Activated T-cell treated with anti-CD3 and anti-CD28 coated beads, Interleukin-2, amount 50 U/mL, for 4 hours (primary cell): ENCODE results near the gene SLC12A7. TPM values are rescaled to one million over a fixed set of nuclear protein-coding genes. Genes with fewer than 3 reads are reported as not detected.
"Not testable (repeated sequence)": the region's sequence is repeated elsewhere in the genome, so short reads cannot be mapped to it uniquely, and the experiment has no call there.

ENCODE experiments used
- ATAC-seq, 2 donors: fragments of 200-7000 bp; cut with Tn5 transposase; one replicate each; pipeline ENCODE4 v1.10.0; 2021
- DNase-seq: peaks from one replicate; pipeline ENCODE4 v3.0.0-alpha.2; 2020
- H3K27me3 Mint-ChIP-seq: one replicate; pipeline ENCODE4 v1.8.0; 2021; ENCODE audit warnings: low read depth, mixed read lengths
- H3K36me3 Mint-ChIP-seq: one replicate; pipeline ENCODE4 v1.8.0; 2022; ENCODE audit warnings: mixed read lengths; ENCODE audit not compliant: insufficient read depth
- H3K4me1 Mint-ChIP-seq: one replicate; pipeline ENCODE4 v1.8.0; 2021; ENCODE audit warnings: low read depth, mixed read lengths
- H3K4me3 Mint-ChIP-seq: one replicate; pipeline ENCODE4 v1.8.0; 2021; ENCODE audit warnings: mild to moderate bottlenecking, moderate library complexity, mixed read lengths
- H3K9me3 Mint-ChIP-seq: one replicate; pipeline ENCODE4 v1.8.0; 2021; ENCODE audit warnings: mixed read lengths
- total RNA-seq, 3 donors: library from RNA; stranded (reverse); gene quantifications; one replicate each; pipeline ENCODE4 v1.2.1, GENCODE V29; 2021

SLC12A7 gene
- total RNA-seq, 3 donors from 2014 or later, result 13.6 to 26.8 (median 18.5) TPM

DNA sequence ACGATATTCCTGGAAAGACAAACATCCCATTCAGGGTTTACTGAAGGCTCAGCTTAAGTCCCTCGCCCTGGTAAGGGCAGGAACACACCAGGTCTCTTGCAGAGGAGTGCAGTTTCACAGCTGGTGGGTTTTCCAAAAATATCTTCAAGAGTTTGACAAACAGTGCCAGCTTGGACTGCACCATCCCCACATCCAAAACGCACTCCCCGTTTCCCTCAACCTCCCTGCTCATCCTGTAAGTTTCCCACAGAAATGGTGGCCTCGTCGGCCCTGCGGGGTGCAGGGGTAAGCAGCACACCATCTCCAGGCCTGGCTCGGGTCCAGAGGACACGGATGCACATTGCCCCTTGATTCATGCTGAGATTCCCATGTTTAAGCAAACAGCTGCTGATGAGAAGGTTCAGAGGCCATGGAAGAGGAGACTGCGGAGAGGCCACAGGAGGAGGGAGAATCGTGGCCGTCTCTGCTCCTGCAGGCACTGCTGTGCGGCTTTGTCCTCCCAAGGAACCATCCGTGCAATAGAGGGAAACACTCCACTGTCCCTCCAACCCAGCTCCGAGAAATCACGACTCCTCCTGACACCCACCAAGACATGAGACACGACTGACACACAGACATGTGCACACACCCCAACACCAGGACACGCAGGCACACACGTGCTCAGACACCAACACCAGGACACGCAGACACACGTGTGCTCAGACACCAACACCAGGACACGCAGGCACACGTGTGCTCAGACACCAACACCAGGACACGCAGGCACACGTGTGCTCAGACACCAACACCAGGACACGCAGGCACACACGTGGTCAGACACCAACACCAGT is 24.0 kb upstream of the SLC12A7 start:
- H3K4me3 Mint-ChIP-seq, result no peak overlapping the region
- H3K36me3 Mint-ChIP-seq, result no peaks in the 10 kb centered on the region

DNA sequence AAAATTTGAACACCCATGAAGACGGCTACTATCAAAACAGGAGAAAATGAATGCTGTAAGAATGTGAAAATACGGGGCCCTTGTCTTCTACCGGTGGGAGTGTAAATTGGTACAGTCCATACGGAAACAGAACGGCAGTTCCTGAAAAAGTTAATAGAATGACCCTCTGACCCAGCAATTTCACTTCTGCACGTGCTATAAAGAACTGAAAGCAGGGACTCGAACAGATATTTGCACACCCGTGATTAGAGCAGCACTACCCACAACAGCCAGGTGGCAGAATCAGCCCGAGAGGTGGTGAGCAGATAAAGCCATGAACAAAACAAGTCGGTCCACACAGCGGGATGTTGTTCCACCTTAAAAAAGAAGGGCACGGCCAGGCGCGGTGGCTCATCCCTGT is 22.6 kb upstream of the SLC12A7 start:
- Mint-ChIP-seq H3K4me3 (no peak overlapping the region), H3K36me3 (no peaks in the 10 kb centered on the region), H3K27me3 (peaks cover 5% of the 10 kb centered on the region), H3K9me3 (no peaks in the 10 kb centered on the region), H3K4me1 (no peaks in the 10 kb centered on the region)
- DNase-seq (no peak), ATAC-seq (no peak)

More for the DNA sequence above, 24.0 kb upstream of the SLC12A7 start:
- H3K9me3 Mint-ChIP-seq, result no peaks in the 10 kb centered on the region
- no peak for ATAC-seq
- peaks cover 9% of the 10 kb centered on the region for H3K27me3 Mint-ChIP-seq
- peaks cover 2% of the 10 kb centered on the region for H3K4me1 Mint-ChIP-seq
- no peak for DNase-seq

DNA sequence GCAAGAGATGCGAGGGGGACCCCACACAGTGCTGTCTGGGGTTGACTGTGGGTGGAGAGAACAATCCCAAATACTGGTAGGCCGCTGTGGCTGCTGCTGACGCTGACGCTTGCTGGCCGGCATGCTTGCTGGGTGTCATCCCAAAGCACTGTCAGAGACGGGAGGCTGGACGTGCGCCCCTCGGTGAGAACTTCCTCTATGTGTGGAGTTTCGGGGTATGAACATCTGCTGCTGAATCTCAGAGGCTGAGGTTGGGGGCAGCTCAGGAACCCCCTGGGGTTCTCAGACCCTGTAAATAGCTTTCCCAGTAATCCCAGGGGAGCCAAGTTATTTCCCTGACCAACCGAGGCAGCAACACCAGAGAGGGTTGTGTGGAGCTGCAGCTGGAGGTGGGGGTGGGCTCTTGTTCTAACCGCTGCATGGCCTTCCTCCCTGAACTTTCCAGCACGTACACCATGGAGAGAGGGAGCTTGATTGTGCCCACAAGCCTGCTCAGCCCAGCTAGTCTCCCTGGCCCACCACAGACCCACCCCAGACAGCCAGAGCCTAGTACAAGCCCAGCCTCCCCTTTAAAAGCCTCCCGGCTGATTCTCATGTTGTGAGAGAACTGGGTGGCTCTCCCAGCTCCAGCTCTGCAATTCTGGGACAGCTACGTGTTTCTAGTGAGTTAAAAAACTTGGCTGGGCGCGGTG is 21.8 kb upstream of the SLC12A7 start:
- H3K4me1 Mint-ChIP-seq, result no peaks in the 10 kb centered on the region
- no peak for DNase-seq
- no peak overlapping the region for H3K4me3 Mint-ChIP-seq
- peaks cover 5% of the 10 kb centered on the region for H3K27me3 Mint-ChIP-seq
- no peak for ATAC-seq
- no peaks in the 10 kb centered on the region for H3K36me3 Mint-ChIP-seq
- no peaks in the 10 kb centered on the region for H3K9me3 Mint-ChIP-seq

DNA sequence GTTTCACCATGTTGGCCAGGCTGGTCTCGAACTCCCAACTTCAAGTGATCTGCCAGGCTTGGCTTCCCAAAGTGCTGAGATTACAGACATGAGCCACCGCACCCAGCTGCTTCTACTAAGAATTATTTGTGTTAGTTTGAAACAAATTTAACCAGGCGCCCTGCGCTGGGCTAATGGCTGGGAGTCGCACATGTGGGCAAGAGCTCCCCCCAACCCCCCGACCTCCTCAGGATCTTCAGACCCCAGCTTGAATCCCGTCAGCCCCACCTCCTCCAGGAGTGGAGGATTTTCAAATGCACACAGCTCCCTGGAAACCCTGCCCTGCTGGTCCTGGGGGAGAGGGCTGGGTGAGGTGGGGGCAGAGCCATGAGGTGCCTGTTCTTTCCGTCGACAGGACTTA is 21.2 kb upstream of the SLC12A7 start:
- H3K9me3 Mint-ChIP-seq, result no peaks in the 10 kb centered on the region
- H3K4me1 Mint-ChIP-seq, result no peaks in the 10 kb centered on the region
- ATAC-seq (no peak), DNase-seq (no peak)
- H3K36me3 Mint-ChIP-seq, result no peaks in the 10 kb centered on the region
- H3K4me3 Mint-ChIP-seq, result no peak overlapping the region
- peaks cover 5% of the 10 kb centered on the region for H3K27me3 Mint-ChIP-seq

DNA sequence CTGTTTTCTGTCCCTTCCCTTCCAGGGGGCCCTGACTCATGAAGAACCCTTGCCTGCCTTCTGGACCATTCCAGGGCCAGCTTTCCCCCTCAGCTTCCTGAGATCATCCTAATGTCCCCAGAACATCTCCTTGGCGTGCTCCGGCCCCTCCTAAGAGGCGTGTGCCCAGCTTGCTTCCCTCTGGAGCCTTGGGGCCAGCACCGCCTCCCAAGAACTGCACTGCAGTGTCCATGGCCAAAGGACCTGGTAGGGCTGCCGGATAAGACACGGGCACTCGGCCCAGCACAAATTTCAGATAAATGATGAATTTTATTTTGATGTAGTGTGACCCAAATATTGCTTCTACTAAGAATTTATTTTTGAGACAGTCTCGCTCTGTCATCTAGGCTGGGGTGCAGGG is 20.7 kb upstream of the SLC12A7 start:
- Mint-ChIP-seq H3K27me3 (peaks cover 5% of the 10 kb centered on the region), H3K36me3 (no peaks in the 10 kb centered on the region), H3K9me3 (no peaks in the 10 kb centered on the region), H3K4me3 (no peak overlapping the region), H3K4me1 (no peaks in the 10 kb centered on the region)
- DNase-seq, result no peak
- no peak for ATAC-seq

DNA sequence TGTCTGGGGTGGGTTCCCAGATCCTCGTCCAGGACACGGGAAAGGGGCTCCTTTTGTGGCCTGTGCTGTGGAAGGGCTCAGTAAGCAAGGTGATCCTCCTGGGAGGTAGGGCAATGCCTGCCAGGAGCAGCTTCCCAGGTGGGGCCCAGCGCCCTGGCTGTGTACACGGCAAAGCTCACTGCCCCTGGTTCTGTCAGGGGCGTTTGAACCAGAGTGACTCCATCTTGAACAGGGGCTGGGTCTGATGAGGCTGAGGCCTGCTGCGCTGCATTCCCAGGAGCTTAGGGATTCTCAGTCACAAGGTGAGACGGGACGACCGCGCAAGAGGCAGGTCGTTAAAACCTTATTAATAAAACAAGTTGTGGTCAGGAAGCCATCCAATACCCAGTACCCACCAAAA is 19.9 kb upstream of the SLC12A7 start:
- Mint-ChIP-seq H3K27me3 (peaks cover 5% of the 10 kb centered on the region), H3K36me3 (no peaks in the 10 kb centered on the region), H3K4me3 (no peak overlapping the region), H3K4me1 (no peaks in the 10 kb centered on the region), H3K9me3 (no peaks in the 10 kb centered on the region)
- ATAC-seq (no peak), DNase-seq (no peak)

DNA sequence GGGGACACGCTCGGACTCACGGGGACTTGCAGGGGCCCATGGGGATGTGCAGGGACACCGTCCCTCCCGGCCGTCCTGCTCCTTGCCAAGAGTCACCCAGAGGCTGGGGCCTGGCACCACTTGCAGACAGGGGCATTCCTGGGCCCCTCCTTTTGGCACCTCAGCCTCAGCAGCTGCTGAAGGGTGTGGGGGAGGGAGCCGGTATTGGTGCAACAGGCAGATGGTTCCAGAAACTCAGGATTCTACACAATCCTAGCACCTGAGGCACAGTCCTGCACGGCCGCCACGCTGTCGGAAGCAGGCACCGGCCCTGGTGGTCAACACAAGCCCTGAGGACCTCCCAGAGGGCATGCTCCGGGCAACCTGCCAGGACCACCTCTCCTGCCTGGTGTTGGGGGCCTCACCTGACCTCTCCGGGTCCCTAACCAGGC is 19.3 kb upstream of the SLC12A7 start:
- ATAC-seq (no peak), DNase-seq (no peak)
- Mint-ChIP-seq H3K4me1 (no peaks in the 10 kb centered on the region), H3K27me3 (peaks cover 5% of the 10 kb centered on the region), H3K4me3 (no peak overlapping the region), H3K36me3 (no peaks in the 10 kb centered on the region), H3K9me3 (no peaks in the 10 kb centered on the region)

DNA sequence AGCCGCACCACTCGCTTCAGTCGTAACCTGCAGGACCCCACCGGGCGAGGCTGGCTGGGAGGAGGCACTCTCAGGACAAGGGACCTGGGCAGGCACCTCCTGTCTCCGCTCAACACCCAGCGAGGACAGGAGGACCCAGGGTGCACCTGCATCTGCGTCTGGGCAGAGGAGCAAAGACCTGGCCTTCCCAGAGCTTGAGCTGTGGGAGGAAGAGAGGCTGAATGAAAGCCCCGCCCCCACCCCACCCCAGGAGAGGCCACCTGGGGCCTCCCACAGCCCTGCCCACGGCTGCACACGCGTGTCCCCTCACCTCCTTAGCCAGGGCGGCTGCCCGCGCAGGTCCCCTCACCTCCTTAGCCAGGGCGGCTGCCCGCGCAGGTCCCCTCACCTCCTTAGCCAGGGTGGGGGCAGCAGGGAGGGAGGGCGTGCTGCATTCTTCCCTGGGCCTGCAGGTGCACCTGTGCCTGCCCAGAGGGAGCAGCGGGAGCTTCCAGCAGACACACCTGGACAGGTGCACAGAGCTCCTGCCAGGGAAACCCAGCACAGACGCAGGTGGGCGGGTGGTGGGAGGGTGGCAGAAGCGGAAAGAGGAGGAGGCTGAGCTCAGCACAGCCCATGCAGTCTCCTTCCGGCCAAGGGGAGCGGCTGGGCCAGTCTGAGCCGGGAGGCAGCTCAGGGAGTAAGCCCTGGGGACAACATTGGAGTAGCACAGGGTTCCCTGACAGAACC is 18.5 kb upstream of the SLC12A7 start:
- ATAC-seq (no peak), DNase-seq (no peak)
- Mint-ChIP-seq H3K4me1 (no peaks in the 10 kb centered on the region), H3K27me3 (peaks cover 5% of the 10 kb centered on the region), H3K36me3 (no peaks in the 10 kb centered on the region), H3K9me3 (no peaks in the 10 kb centered on the region), H3K4me3 (no peak overlapping the region)

DNA sequence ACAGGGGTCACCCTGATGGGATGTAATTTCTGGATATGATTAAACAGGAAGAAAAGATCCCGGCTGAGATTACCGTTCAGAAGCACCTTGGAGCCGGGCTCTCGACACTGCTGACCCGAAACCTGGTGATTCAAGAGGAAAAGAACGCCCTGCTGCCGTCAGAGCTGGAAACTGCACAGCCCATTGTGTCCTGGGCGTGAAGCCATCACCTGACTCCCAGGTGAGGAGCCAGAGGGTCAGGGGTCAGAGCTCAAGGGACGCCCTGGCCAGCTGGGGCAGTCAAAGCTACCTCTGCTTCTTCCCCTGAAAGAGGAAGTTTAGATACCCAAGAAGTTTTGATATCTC is 17.8 kb upstream of the SLC12A7 start:
- Mint-ChIP-seq H3K4me1 (no peaks in the 10 kb centered on the region), H3K36me3 (no peaks in the 10 kb centered on the region), H3K4me3 (no peak overlapping the region), H3K9me3 (no peaks in the 10 kb centered on the region), H3K27me3 (peaks cover 5% of the 10 kb centered on the region)
- ATAC-seq (no peak), DNase-seq (no peak)

DNA sequence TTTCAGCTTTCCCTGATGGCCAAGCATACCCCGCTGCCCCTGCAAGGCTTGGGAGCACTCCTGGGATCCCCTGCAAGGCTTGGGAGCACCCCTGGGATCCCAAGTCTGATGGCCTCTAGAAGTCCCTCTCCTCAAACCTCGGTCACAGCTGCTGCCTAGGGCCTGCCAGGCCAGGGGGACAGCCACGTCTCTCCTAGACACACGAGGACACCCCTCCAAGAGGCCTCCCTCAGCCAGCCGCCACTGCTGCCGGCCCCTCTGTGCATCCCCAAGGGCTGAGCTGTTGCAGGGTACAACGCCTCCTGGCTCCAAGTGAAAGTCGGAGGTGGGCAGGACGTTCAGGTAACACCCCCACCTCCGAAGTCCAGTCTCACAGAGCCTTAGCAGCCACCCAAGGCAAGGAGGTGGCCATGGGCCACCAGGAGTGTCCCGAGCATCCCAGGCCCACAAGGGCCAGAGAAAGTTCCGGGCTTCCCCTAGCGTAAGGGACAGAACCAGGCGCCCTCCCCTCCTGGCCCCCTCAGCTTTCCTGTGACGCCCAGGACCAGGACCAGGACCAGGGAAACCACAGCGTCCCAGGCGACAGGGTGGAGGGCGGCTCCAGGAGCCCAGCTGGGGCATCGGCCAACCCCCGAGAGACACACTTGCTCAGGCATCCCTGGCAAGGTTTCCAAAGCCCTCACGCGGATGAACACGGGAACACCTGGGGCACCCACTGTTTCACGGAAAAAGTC is 17.3 kb upstream of the SLC12A7 start:
- no peaks in the 10 kb centered on the region for H3K9me3 Mint-ChIP-seq
- H3K4me1 Mint-ChIP-seq, result no peaks in the 10 kb centered on the region
- DNase-seq, result no peak
- H3K4me3 Mint-ChIP-seq, result no peak overlapping the region
- peaks cover 5% of the 10 kb centered on the region for H3K27me3 Mint-ChIP-seq
- no peaks in the 10 kb centered on the region for H3K36me3 Mint-ChIP-seq
- no peak for ATAC-seq

DNA sequence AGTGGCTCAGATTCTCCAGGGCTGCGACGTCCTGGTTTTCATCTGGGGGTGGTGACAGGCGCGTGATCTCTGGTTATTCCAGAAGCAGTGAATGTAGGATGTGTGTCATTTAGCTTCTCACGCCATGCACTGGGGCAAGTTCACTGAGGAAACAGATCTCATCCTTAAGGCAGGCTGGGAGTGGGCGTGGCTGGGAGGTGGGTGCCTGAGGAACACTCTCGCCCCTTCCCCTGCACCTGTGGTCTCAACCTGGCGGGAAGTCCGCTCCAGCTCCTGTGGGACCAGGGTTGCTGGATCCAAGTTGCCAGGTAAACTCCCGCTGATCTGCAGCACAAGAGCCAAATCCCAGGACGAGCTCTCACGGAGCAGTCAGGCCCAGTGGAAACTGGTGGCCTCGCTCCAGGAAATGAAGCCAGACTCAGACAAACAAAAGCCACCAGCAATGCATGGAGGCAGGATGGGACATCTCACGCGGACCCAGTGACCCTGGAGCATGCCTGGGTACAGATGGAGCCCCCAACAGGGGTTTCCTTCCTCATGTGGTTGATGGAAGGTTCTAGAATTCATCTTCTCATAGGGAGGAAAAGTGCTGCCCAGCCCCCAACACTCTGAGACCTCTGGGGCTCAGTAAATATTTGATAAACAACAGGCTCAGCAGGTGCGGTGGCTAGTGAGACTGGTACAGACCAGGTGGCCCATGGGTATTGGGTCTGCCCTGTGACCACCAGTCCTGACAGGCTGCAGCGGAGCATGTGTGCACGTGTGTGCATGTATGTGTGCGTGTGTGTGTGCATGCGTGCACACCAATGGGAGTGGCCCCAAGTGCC is 16.3 kb upstream of the SLC12A7 start:
- DNase-seq (no peak), ATAC-seq (no peak)
- Mint-ChIP-seq H3K4me1 (no peaks in the 10 kb centered on the region), H3K27me3 (peaks cover 5% of the 10 kb centered on the region), H3K4me3 (no peak overlapping the region), H3K9me3 (no peaks in the 10 kb centered on the region), H3K36me3 (no peaks in the 10 kb centered on the region)

DNA sequence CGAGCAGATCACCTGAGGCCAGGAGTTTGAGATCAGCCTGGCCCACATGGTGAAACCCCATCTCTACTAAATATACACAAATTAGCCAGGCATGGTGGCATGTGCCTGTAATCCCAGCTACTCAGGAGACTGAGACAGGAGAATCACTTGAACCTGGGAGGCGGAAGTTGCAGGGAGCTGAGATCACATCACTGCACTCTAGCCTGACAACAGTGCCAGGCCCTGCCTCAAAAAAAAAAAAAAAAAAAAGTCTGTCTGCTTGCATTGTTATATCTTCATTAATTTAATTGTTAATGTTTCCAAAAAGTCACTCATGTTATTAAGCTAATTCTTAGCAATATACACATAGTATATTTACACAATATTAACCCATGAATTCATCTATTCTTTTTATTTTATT is 13.8 kb upstream of the SLC12A7 start:
- ATAC-seq, H3K36me3 Mint-ChIP-seq, H3K4me1 Mint-ChIP-seq, H3K27me3 Mint-ChIP-seq, DNase-seq, H3K4me3 Mint-ChIP-seq, H3K9me3 Mint-ChIP-seq: not testable (repeated sequence)

DNA sequence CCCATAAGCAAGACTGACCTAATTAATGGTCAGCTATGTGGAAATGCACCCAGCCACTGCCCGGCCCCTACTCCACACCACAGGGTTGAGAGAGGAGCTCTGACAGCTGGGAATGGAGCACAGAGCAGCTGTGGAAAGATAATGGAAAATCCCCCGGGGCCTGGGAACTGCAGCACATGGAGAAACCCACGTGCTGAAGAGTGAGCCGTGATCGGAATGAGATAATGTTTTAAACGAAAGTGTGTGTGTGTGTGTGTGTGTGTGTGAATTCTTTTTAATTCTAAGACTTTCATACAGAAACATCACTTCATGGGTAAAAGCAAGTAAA is 13.1 kb upstream of the SLC12A7 start:
- Mint-ChIP-seq H3K4me1 (no peaks in the 10 kb centered on the region), H3K36me3 (no peaks in the 10 kb centered on the region), H3K4me3 (no peak overlapping the region), H3K9me3 (no peaks in the 10 kb centered on the region), H3K27me3 (no peaks in the 10 kb centered on the region)
- DNase-seq (no peak), ATAC-seq (no peak)
